Pancreas (tissue), 10 donors: ENCODE measurements around the gene GBGT1. TPM values are rescaled to one million over a fixed set of nuclear protein-coding genes. Genes with fewer than 3 reads are reported as not detected.
A peak's percentile ranks its signal among the peaks of the same experiment; 100 is the strongest.
"Not testable (repeated sequence)": the region's sequence is repeated elsewhere in the genome, so short reads cannot be mapped to it uniquely, and the experiment has no call there.

Experiments used
- ATAC-seq, 4 donors: fragments of 200-7000 bp; cut with Tn5 transposase; one replicate each; pipeline versions ENCODE4 v1.8.0 to v1.9.1; 2020; ENCODE audit warnings: mild to moderate bottlenecking in 4 of 4, moderate library complexity in 4 of 4
- DNase-seq, 6 donors: peaks; one replicate each; pipeline ENCODE4 v3.0.0-alpha.2; 2020
- FAIRE-seq: peaks from 2 replicates; lab custom pipeline; 2012; peaks lifted over from hg19 to GRCh38; lab: Jason Lieb, UNC
- H3K27ac ChIP-seq, 4 donors: fragments of 200-600 bp; sonication (generic); 1 replicate in 3 of 4; 2 replicates in 1 of 4; pipeline versions ENCODE4 v1.5.0 to v1.8.0; 2020
- H3K27me3 ChIP-seq, 4 donors: fragments of 200-600 bp; one replicate each; pipeline ENCODE4 v1.8.0; 2021
- H3K36me3 ChIP-seq, 3 donors: fragments of 200-600 bp; sonication (generic) in 1 of 3; one replicate each; pipeline versions ENCODE4 v1.5.0 to v1.8.0; 2020 to 2021
- H3K4me1 ChIP-seq, 3 donors: fragments of 200-600 bp; one replicate each; pipeline ENCODE4 v1.8.0; 2021
- H3K4me3 ChIP-seq, 4 donors: fragments of 200-600 bp; sonication (generic) in 2 of 4; one replicate each; pipeline versions ENCODE4 v1.5.0 to v1.8.0; 2020 to 2021
- H3K9me3 ChIP-seq, 4 donors: fragments of 200-600 bp; one replicate each; pipeline ENCODE4 v1.8.0; 2021
- WGBS, 2 donors: extraction: QIAGEN DNeasy Blood & Tissue Kit; methylation state at CpG; one replicate each; pipeline ENCODE4 v1.1.7; 2013; 5-methylcytosine and 5-hydroxymethylcytosine counted together
- intact Hi-C, 3 donors: fragments of 100-400 bp; cut with DNase I; formaldehyde crosslinking; loops; one replicate each; pipeline versions ENCODE4 v1.11.1 to v1.14.2; 2022
- polyA plus RNA-seq, 2 donors: library from polyadenylated mRNA; stranded (reverse); fragments of 200-250 nt; gene quantifications; one replicate each; pipeline ENCODE4 v1.2.3, GENCODE V29; 2013
- total RNA-seq, 6 donors: library from RNA; stranded (reverse); fragmentation: NEBNext Ultra II Directional in 4 of 6; extraction: Animal tissue kit (Norgen Biotek cat#: 25700) in 4 of 6; gene quantifications; one replicate each; pipeline versions ENCODE4 v1.2.1 to v1.2.4, GENCODE V29; 2021 to 2023
- TF ChIP-seq, protein P1 (sequence below), 4 donors: fragments of 200-600 bp; sonication (generic) in 3 of 4; IDR thresholded peaks; one replicate each; pipeline versions ENCODE4 v1.5.0 to v1.8.0; 2021; ENCODE audit warnings: antibody characterized with exemption in 4 of 4
- donor health status: healthy with polysubstance abuse.
- donor health status: DM: no; HTN: no; CAD: no; lungs with moderate emphysema.
- donor health status: DM: no; HTN: no; CAD: no.
- donor health status: control.
- donor health status: control.
- donor health status: Bipolar disorder and iron deficiency.
- donor health status: DM: yes; HTN: yes; CAD: no.
- donor health status: DM: no; HTN: no; CAD: no.
- donor health status: DM: no; HTN: no; CAD: no.
- donor health status: DM: yes; HTN: yes; CAD: no.

The GBGT1 gene
- total RNA-seq (10 to 100 TPM in 1 of 6 donors, 1 to 10 TPM in 5; 1.5 to 11.9 (median 3.1) TPM), polyA plus RNA-seq (1 to 10 TPM; 4.5 to 4.6 TPM)

GRCh38 chr9:133163504-133164172 is at the start of gene GBGT1:
GBGT1 (minus strand) TSS chr9:133163914; CDS start chr9:133162412, 1,502 bp downstream.
- peak; percentile 35 to 83 (median 68) for ATAC-seq
- peaks cover 0 to 2% (median 0%) of the 10 kb centered on the region in 3 donors for H3K4me1 ChIP-seq
- H3K9me3 ChIP-seq, result no peaks in the 10 kb centered on the region
- TF ChIP-seq, protein P1, sequence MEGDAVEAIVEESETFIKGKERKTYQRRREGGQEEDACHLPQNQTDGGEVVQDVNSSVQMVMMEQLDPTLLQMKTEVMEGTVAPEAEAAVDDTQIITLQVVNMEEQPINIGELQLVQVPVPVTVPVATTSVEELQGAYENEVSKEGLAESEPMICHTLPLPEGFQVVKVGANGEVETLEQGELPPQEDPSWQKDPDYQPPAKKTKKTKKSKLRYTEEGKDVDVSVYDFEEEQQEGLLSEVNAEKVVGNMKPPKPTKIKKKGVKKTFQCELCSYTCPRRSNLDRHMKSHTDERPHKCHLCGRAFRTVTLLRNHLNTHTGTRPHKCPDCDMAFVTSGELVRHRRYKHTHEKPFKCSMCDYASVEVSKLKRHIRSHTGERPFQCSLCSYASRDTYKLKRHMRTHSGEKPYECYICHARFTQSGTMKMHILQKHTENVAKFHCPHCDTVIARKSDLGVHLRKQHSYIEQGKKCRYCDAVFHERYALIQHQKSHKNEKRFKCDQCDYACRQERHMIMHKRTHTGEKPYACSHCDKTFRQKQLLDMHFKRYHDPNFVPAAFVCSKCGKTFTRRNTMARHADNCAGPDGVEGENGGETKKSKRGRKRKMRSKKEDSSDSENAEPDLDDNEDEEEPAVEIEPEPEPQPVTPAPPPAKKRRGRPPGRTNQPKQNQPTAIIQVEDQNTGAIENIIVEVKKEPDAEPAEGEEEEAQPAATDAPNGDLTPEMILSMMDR (IDR thresholded peaks at IDR 0.05), result no peak
- 2 to 6% methylated on average over 53 to 56 of the region's 56 CpGs for WGBS, 2 donors
- H3K4me3 ChIP-seq, result peak within 1 kb of the TSS; percentile 13 to 83 (median 64)
- peak in 4 of 6 donors; percentile 46 to 80 (median 70) for DNase-seq
- peak within 1 kb of the TSS in 1 of 4 donors; percentile 9 for H3K27ac ChIP-seq
- FAIRE-seq, result no peak
- no peaks in the 10 kb centered on the region for H3K36me3 ChIP-seq
- intact Hi-C loops, result no loop called here
- no peaks in the 10 kb centered on the region for H3K27me3 ChIP-seq

GRCh38 chr9:133210609-133211008 is 46.9 kb upstream of the GBGT1 start:
- TF ChIP-seq, protein P1 (IDR thresholded peaks at IDR 0.05), result no peak
- Histone ChIP-seq H3K27me3 (no peaks in the 10 kb centered on the region), H3K4me1 (no peaks in the 10 kb centered on the region), H3K9me3 (no peaks in the 10 kb centered on the region), H3K36me3 (no peaks in the 10 kb centered on the region), H3K4me3 (no peak overlapping the region), H3K27ac (no peak overlapping the region)
- ATAC-seq (no peak), FAIRE-seq (no peak), DNase-seq (no peak)
- 73 to 77% methylated on average over 7 of the region's 7 CpGs for WGBS, 2 donors
- intact Hi-C loops, result no loop called here

DNA sequence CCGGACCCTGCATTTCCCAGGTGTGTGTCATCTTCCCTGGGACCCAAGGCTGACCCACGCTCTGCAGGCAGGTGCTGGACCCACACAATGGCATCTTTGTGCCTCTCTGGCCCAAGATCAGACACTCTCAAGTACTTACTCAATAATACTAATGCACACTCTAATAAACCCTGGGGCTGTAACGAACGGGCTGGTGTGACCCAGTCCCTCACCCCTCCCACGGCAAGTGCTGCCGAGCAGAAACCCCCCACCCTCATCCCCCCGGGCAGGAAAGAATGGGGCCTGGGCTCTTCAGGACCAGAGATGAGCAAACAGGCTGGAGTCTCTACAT is 46.5 kb upstream of the GBGT1 start:
- 16 to 17% methylated on average over 7 of the region's 7 CpGs for WGBS, 2 donors

GRCh38 chr9:133209327-133210201 is 45.9 kb upstream of the GBGT1 start:
- not testable (repeated sequence) for H3K27me3 ChIP-seq, ATAC-seq

More for the DNA sequence above, 46.5 kb upstream of the GBGT1 start:
- DNase-seq (peak in 1 of 6 donors; percentile 23), ATAC-seq (peak in 2 of 4 donors; percentile 66 to 82), FAIRE-seq (no peak)
- TF ChIP-seq, protein P1 (IDR thresholded peaks at IDR 0.05), result no peak
- H3K27me3 ChIP-seq, result no peaks in the 10 kb centered on the region
- H3K4me3 ChIP-seq, result no peak overlapping the region
- intact Hi-C loops, result no loop called here
- H3K27ac ChIP-seq, result no peak overlapping the region
- no peaks in the 10 kb centered on the region for H3K4me1 ChIP-seq
- no peaks in the 10 kb centered on the region for H3K9me3 ChIP-seq
- no peaks in the 10 kb centered on the region for H3K36me3 ChIP-seq

DNA sequence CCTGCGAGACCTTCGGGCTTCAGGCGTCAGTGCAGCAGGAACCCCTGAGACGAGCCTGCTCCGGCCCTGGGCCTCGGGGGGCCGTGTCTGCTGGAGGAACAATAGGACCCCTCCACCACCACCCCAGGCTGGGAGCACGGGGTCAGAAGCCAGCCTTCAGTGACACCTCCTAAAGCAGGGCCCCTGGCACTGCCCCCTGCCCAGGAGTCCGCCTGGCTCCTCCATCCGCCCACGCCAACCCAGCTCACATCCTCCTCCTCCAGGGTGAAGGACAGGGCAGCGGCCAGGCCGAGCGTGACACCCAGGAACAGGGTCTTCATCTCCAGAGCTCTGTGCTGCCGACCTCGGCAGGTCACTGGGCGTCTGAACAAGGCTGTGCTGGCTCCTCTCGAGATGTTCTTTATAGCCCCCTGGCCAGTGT is 45.2 kb upstream of the GBGT1 start, which contains the start of gene OBP2B:
Gene OBP2B, minus strand, starts transcription at position 371 of the 421 bp plus-strand sequence. Its CDS starts 51 bp downstream, at position 320.
- H3K4me3 ChIP-seq, H3K27me3 ChIP-seq, H3K4me1 ChIP-seq, H3K9me3 ChIP-seq, FAIRE-seq, DNase-seq, intact Hi-C loops, H3K36me3 ChIP-seq, H3K27ac ChIP-seq, ATAC-seq: not testable (repeated sequence)
- WGBS, 2 donors, result 77 to 88% methylated on average over 7 to 12 of the region's 18 CpGs

More at GRCh38 chr9:133209327-133210201, 45.9 kb upstream of the GBGT1 start:
- DNase-seq, result peak in 1 of 6 donors; percentile 28
- H3K36me3 ChIP-seq, H3K9me3 ChIP-seq, H3K4me3 ChIP-seq, H3K4me1 ChIP-seq, FAIRE-seq, H3K27ac ChIP-seq, intact Hi-C loops: not testable (repeated sequence)
- WGBS, 2 donors, result 58 to 65% methylated on average over 29 of the region's 29 CpGs

- H3K4me3 ChIP-seq, DNase-seq, H3K4me1 ChIP-seq, ATAC-seq, H3K27me3 ChIP-seq, H3K9me3 ChIP-seq, intact Hi-C loops, H3K36me3 ChIP-seq, FAIRE-seq, H3K27ac ChIP-seq: not testable (repeated sequence)
- 68 to 81% methylated on average over 11 to 13 of the region's 16 CpGs for WGBS, 2 donors
These were observed 44.6 kb upstream of the GBGT1 start for GRCh38 chr9:133208171-133208879.
